GM23338 (cell line): ENCODE data around the gene ID2.

Experiments used
- CREB1 ChIP-seq: fragments of 250-450 bp; sonication (Bioruptor Pico); IDR thresholded peaks from 2 replicates; pipeline ENCODE4 v1.5.0; 2020; ENCODE audit warnings: low read depth, mild to moderate bottlenecking, moderate library complexity
- CTCF ChIP-seq, 2 experiments: fragments of 200-600 bp in 1 of 2; sonication (generic) in 1 of 2; conservative IDR thresholded peaks; 2 replicates each; pipeline versions ENCODE4 v1.5.1 to v1.6.1; 2016 to 2017; ENCODE audit warnings: antibody characterized with exemption in 2 of 2, low read depth in 2 of 2, mild to moderate bottlenecking in 2 of 2, moderate library complexity in 1 of 2
- EZH2 ChIP-seq: fragments of 200-600 bp; sonication (generic); IDR thresholded peaks from one replicate; pipeline ENCODE4 v1.8.0; 2017; ENCODE audit warnings: antibody characterized with exemption, mild to moderate bottlenecking, low read depth; ENCODE audit not compliant: unreplicated experiment
- EZH2phosphoT487 ChIP-seq: fragments of 200-600 bp; sonication (generic); IDR thresholded peaks from one replicate; pipeline ENCODE4 v1.8.1; 2018; ENCODE audit warnings: antibody characterized with exemption; ENCODE audit not compliant: unreplicated experiment
- JUNB ChIP-seq: IDR thresholded peaks from one replicate; pipeline ENCODE4 v1.6.1; 2016; ENCODE audit warnings: antibody characterized with exemption; ENCODE audit not compliant: unreplicated experiment
- POLR2AphosphoS5 ChIP-seq: IDR thresholded peaks from 2 replicates; pipeline ENCODE4 v1.6.1; 2016; ENCODE audit warnings: antibody characterized with exemption, low read depth
- ZNF331 ChIP-seq: fragments of 250-450 bp; sonication (Bioruptor Pico); IDR thresholded peaks from 2 replicates; pipeline ENCODE4 v1.5.0; 2020; ENCODE audit warnings: low read depth, mild to moderate bottlenecking, moderate library complexity
- TF ChIP-seq, protein P1 (sequence below): IDR thresholded peaks from one replicate; pipeline ENCODE4 v1.6.1; 2018; ENCODE audit warnings: antibody characterized with exemption; ENCODE audit not compliant: unreplicated experiment
- TF ChIP-seq, protein P2 (sequence below): IDR thresholded peaks from 2 replicates; pipeline ENCODE4 v1.6.1; 2016; ENCODE audit warnings: antibody characterized with exemption

DNA sequence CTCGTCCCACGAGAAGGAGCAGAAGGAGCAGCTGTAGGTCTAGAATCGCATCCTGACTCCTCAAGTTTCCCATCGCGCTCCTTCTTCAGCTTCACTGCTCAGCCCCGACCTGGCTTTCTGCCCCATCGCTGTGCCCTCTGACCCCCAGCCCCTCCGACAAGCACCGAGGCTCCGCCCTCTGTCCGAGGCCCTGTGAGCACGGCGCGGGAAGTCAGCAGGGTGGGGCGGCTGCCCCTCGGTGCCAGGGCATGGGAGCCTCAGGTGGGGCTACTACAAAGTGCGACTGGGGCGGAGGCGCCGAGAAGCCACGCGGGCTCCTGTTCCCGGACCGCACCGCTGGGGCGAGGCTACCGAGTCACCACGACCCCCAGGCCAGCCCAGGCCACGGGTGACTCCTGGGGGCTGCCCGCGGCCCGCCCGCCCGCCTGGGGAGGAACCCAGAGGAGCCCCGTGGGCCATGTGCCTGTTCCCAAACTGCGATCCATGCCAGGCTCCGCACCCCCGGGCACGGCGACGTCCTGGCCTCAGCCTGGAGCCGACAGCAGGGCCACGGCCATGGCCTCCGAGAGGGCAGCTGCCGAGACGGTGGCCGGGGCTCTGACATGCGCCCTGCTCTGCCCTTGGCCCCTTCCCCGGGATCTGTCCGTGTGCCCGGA lies 36.6 kb upstream of the ID2 start:
- TF ChIP-seq CTCF (conservative IDR thresholded peaks at IDR 0.05; ENCODE audit: low read depth in 2 of 2): no peak
- TF ChIP-seq CREB1 (CRISPR knock-in tag): no peak
- TF ChIP-seq, protein P1, sequence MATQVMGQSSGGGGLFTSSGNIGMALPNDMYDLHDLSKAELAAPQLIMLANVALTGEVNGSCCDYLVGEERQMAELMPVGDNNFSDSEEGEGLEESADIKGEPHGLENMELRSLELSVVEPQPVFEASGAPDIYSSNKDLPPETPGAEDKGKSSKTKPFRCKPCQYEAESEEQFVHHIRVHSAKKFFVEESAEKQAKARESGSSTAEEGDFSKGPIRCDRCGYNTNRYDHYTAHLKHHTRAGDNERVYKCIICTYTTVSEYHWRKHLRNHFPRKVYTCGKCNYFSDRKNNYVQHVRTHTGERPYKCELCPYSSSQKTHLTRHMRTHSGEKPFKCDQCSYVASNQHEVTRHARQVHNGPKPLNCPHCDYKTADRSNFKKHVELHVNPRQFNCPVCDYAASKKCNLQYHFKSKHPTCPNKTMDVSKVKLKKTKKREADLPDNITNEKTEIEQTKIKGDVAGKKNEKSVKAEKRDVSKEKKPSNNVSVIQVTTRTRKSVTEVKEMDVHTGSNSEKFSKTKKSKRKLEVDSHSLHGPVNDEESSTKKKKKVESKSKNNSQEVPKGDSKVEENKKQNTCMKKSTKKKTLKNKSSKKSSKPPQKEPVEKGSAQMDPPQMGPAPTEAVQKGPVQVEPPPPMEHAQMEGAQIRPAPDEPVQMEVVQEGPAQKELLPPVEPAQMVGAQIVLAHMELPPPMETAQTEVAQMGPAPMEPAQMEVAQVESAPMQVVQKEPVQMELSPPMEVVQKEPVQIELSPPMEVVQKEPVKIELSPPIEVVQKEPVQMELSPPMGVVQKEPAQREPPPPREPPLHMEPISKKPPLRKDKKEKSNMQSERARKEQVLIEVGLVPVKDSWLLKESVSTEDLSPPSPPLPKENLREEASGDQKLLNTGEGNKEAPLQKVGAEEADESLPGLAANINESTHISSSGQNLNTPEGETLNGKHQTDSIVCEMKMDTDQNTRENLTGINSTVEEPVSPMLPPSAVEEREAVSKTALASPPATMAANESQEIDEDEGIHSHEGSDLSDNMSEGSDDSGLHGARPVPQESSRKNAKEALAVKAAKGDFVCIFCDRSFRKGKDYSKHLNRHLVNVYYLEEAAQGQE: no peak
- TF ChIP-seq POLR2AphosphoS5: no peak
- no peak for TF ChIP-seq EZH2phosphoT487
- no peak for TF ChIP-seq ZNF331 (CRISPR knock-in tag)
- TF ChIP-seq EZH2: no peak
- TF ChIP-seq JUNB: no peak
- TF ChIP-seq, protein P2, sequence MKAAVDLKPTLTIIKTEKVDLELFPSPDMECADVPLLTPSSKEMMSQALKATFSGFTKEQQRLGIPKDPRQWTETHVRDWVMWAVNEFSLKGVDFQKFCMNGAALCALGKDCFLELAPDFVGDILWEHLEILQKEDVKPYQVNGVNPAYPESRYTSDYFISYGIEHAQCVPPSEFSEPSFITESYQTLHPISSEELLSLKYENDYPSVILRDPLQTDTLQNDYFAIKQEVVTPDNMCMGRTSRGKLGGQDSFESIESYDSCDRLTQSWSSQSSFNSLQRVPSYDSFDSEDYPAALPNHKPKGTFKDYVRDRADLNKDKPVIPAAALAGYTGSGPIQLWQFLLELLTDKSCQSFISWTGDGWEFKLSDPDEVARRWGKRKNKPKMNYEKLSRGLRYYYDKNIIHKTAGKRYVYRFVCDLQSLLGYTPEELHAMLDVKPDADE: no peak
